Common myeloid progenitor, CD34-positive (primary cell): Measurements from ENCODE around the gene NEIL1.

Experiments
- CTCF ChIA-PET: fragments of 350-600 bp; sonication (Branson Sonifier 250); formaldehyde crosslinking; loops from one replicate; lab custom pipeline; 2021; ENCODE audit warnings: antibody characterized with exemption; lab: Charles Lee
- POLR2A ChIA-PET: fragments of 350-600 bp; sonication (Branson Sonifier 250); formaldehyde crosslinking; loops from one replicate; lab custom pipeline; 2021; ENCODE audit warnings: antibody characterized with exemption; lab: Charles Lee
- DNase-seq, 3 donors: peaks; one replicate each; pipeline versions ENCODE4 v3.0.0 to v3.0.0-alpha.2; 2013
- H3K27ac ChIP-seq, 2 experiments: 1 replicate in 1 of 2; 2 replicates in 1 of 2; pipeline ENCODE4 v1.7.0; 2013; ENCODE audit warnings: inconsistent platforms in 2 of 2, low read length in 2 of 2, mild to moderate bottlenecking in 2 of 2, low read depth in 1 of 2, moderate library complexity in 1 of 2; ENCODE audit not compliant: severe bottlenecking in 2 of 2, insufficient read depth in 1 of 2, poor library complexity in 1 of 2
- H3K27me3 ChIP-seq, 5 experiments: replicated peaks in 2 of 5; 1 replicate in 3 of 5; 2 replicates in 2 of 5; pipeline versions ENCODE4 v1.6.1 to v1.7.0; 2013; ENCODE audit warnings: low read length in 4 of 5, mild to moderate bottlenecking in 2 of 5, moderate library complexity in 2 of 5, inconsistent platforms in 1 of 5; ENCODE audit not compliant: insufficient read depth in 5 of 5, control insufficient read depth in 4 of 5
- H3K36me3 ChIP-seq, 4 experiments: 1 replicate in 2 of 4; 2 replicates in 2 of 4; pipeline versions ENCODE4 v1.6.1 to v1.7.0; 2013; ENCODE audit warnings: low read length in 3 of 4, control low read depth in 1 of 4, mild to moderate bottlenecking in 1 of 4; ENCODE audit not compliant: control insufficient read depth in 4 of 4, insufficient read depth in 4 of 4
- H3K4me1 ChIP-seq, 4 experiments: 1 replicate in 3 of 4; 2 replicates in 1 of 4; pipeline versions ENCODE4 v1.6.1 to v1.7.1; 2013; ENCODE audit warnings: low read length in 3 of 4, mild to moderate bottlenecking in 3 of 4, control low read depth in 1 of 4, inconsistent platforms in 1 of 4, moderate library complexity in 1 of 4; ENCODE audit not compliant: control insufficient read depth in 4 of 4, insufficient read depth in 4 of 4; ENCODE audit errors: control extremely low read depth in 1 of 4
- H3K4me3 ChIP-seq, 7 experiments: 1 replicate in 4 of 7; 2 replicates in 3 of 7; pipeline versions ENCODE4 v1.5.1 to v1.7.0; 2013; ENCODE audit warnings: mild to moderate bottlenecking in 7 of 7, low read length in 6 of 7, moderate library complexity in 6 of 7, inconsistent platforms in 2 of 7, low read depth in 2 of 7, control low read depth in 1 of 7; ENCODE audit not compliant: insufficient read depth in 4 of 7, control insufficient read depth in 1 of 7; ENCODE audit errors: extremely low read depth in 1 of 7
- H3K9me3 ChIP-seq, 5 experiments: 1 replicate in 4 of 5; 2 replicates in 1 of 5; pipeline versions ENCODE4 v1.6.1 to v1.7.1; 2013; ENCODE audit warnings: low read length in 4 of 5, mild to moderate bottlenecking in 2 of 5, inconsistent platforms in 1 of 5, low read depth in 1 of 5, moderate library complexity in 1 of 5; ENCODE audit not compliant: control insufficient read depth in 4 of 5, insufficient read depth in 2 of 5; ENCODE audit errors: control extremely low read depth in 1 of 5
- WGBS: methylation state at CpG from one replicate; pipeline ENCODE4 v1.1.5; 2013; ENCODE audit not compliant: insufficient coverage; 5-methylcytosine and 5-hydroxymethylcytosine counted together

The NEIL1 gene

DNA sequence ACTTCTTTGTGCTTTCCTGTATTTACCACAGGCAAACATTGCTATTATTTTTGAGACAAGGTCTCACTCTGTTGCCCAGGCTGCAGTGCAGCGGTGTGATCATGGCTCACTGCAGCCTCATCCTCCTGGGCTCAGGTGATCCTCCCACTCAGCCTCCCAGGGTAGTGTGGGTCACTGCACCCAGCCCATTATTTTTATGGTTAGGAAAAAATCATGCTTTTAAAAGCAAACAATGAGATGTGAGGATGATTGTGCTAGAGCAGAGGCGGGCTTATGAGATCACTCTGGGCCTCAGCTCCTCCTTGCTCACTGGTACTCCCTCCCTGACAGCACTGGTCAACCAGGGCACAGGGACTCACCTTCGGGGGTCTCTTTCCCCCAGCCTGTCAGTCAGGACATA, 19.3 kb downstream of the NEIL1 start:
- H3K36me3 ChIP-seq: peaks cover 2 to 63% (median 44%) of the 10 kb centered on the region in 4 experiments
- H3K27me3 ChIP-seq: no peaks in the 10 kb centered on the region
- ChIA-PET POLR2A (no interaction called here), CTCF (interaction anchor here (1.1 to 1.6 kb wide), 2 partner anchors 12 to 319 kb away, joined by 3 read pairs; no protein-coding TSS in a partner anchor)
- H3K4me3 ChIP-seq: no peak overlapping the region
- WGBS: 100% methylated on average over 1 of the region's 3 CpGs
- DNase-seq: no peak
- no peaks in the 10 kb centered on the region for H3K9me3 ChIP-seq
- peak overlapping the region in 1 of 2 experiments; percentile 3 for H3K27ac ChIP-seq
- H3K4me1 ChIP-seq: peaks cover 5 to 23% (median 15%) of the 10 kb centered on the region in 4 experiments

DNA sequence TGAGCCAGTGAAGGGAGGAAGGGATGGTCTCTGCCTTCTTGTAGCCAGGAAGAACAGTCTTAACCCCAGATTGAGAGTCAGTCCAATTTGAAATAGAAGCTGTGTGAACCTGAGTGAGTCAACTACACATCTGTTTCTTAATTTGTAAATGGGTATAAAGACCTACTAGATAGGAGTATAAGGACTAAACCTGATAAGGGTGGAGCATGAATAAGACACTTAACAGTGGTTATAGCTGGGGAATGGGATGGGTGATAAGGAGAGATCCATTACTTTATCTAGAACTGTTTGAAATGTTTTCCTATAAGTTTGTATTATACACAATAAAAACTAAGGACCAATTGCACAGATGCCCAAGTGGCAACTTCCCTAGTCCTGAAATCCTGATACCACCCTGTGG, 20.2 kb downstream of the NEIL1 start:
- H3K4me1 ChIP-seq: peaks cover 5 to 23% (median 15%) of the 10 kb centered on the region in 4 experiments
- no peak for DNase-seq
- POLR2A ChIA-PET: interaction anchor here (1.9 to 2.6 kb wide), 2 partner anchors 85 to 259 kb away, joined by 4 to 13 read pairs; partner anchors contain the start of genes SIN3A and SNUPN
- no peaks in the 10 kb centered on the region for H3K9me3 ChIP-seq
- CTCF ChIA-PET: interaction anchor here (0.9 to 2.9 kb wide), 12 partner anchors 10 to 318 kb away, joined by 3 to 25 read pairs (median 6); partner anchors contain the start of genes COMMD4 and NEIL1
- H3K27ac ChIP-seq: no peak overlapping the region
- no peaks in the 10 kb centered on the region for H3K27me3 ChIP-seq
- peak overlapping the region in 1 of 7 experiments; percentile 84 for H3K4me3 ChIP-seq
- H3K36me3 ChIP-seq: peaks cover 8 to 63% (median 46%) of the 10 kb centered on the region in 4 experiments

DNA sequence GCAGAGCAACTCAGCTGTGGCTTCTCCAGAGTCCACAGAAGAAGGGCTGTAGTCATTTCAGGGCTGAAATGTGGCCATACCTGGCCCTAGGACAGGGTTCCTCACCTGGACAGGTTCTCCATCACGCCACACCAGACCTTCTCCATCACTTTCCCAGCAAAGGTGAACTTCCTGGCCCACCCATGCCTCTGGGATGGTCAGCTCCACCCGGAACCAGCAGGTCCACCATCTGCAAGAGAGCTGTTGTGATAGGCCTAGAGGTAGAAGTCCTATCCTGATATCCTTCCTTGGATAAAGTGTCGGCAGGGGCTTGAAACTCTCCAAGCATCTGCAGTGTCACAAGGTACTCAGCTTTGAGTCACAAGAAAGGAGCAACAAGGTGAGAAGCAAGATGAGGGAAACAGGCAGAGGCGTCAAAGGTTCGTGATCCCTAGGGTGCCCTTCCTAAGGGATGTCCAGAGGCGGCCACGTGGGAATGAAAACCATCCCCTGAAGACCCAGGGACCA, 20.6 kb downstream of the NEIL1 start:
- Histone ChIP-seq H3K9me3 (no peaks in the 10 kb centered on the region), H3K27me3 (no peaks in the 10 kb centered on the region), H3K4me3 (peak overlapping the region in 6 of 7 experiments; percentile 76 to 91 (median 90)), H3K36me3 (peaks cover 8 to 63% (median 48%) of the 10 kb centered on the region in 4 experiments), H3K27ac (peak overlapping the region in 1 of 2 experiments; percentile 88), H3K4me1 (peaks cover 5 to 23% (median 15%) of the 10 kb centered on the region in 4 experiments)
- no peak for DNase-seq
- CTCF ChIA-PET: interaction anchor here (0.7 to 3.0 kb wide), 21 partner anchors 11 to 448 kb away, joined by 3 to 25 read pairs (median 4); partner anchors contain the start of genes COMMD4, IMP3 and NEIL1
- POLR2A ChIA-PET: interaction anchor here (0.6 to 2.6 kb wide), 5 partner anchors 15 to 258 kb away, joined by 3 to 13 read pairs (median 4); partner anchors contain the start of genes COMMD4, NEIL1, SIN3A and SNUPN
- 54% methylated on average over 6 of the region's 7 CpGs for WGBS

DNA sequence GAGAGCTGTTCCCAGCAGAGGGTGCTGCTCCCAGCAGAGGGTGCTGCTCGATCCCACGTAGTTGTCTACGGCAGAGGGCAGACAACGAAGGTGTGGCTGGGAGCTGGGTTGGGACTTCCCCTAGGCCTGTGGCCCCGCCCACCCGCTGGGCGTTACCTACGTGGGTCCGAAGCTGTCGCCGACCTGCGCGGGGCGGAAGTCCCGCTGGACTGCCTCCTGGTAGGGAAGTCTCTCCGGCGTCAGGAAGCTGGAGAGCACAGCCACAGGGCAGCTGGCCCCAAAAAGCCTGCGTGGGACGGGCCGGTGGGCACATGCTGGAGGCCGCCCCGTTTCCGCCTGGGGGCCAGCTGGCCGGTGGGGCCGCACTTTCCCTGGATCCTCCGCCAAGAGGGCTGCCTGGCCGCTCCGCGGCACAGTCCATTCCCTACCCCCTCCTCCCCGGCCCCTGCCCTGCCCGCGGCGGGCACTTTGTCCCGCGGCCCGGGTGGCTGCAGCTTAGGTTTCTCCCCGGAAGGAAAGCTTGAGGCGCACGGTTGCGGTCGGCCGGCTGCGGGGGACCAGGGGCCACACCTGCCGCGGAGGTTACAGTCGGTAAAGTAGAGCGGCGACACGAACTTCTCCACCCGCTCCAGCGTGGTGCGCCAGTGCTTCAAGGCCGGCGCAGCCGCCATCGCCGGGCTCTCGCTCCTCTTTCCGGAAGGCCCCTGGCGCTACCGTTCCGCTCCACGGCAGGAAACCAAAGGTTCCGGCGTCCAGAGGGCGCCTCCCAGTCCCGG, 21.3 kb downstream of the NEIL1 start, which contains the start of gene MAN2C1:
TSS of gene MAN2C1 (minus strand) at position 695 of the 776 bp plus-strand sequence. CDS start at position 671, 24 bp downstream.
- Histone ChIP-seq H3K4me1 (peaks cover 5 to 23% (median 15%) of the 10 kb centered on the region in 4 experiments), H3K27ac (peak within 1 kb of the TSS; percentile 77 to 88), H3K27me3 (no peaks in the 10 kb centered on the region), H3K4me3 (peak within 1 kb of the TSS; percentile 76 to 91 (median 89)), H3K36me3 (peaks cover 9 to 62% (median 46%) of the 10 kb centered on the region in 4 experiments), H3K9me3 (no peaks in the 10 kb centered on the region)
- DNase-seq: peak; percentile 88 to 92 (median 88)
- 0% methylated on average over 63 of the region's 67 CpGs for WGBS
- ChIA-PET CTCF (interaction anchor here (0.7 to 3.0 kb wide), 24 partner anchors 11 to 447 kb away, joined by 3 to 25 read pairs (median 4); partner anchors contain the start of genes COMMD4, IMP3 and NEIL1), POLR2A (interaction anchor here (0.5 to 2.6 kb wide), 6 partner anchors 16 to 258 kb away, joined by 3 to 13 read pairs (median 4); partner anchors contain the start of genes COMMD4, NEIL1, SIN3A and SNUPN)

DNA sequence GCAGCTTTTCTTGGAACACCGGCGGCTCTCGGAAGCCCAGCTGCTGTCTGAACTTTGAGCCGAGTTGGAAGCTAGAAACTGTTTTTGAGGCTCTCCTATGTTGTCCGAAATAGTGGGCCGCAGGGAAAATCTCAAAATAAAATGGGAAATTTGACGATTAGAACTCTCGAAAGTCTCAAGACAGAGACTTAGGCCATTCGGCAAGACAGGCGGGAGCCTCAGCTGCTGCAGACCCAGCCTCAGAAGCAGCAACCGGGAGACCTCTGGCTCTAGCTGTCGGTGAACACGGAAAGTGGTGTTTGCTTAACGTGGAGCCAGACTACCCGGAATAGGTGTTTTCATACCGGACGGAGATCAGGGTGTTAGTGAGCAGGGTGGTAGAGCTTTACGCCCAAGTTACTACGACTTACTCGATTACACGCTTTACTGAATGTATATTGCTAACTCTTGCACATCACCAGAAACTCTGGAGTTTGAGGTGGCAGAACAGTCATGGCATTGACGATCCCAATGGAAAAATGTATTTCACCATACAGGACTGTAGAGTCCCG, 21.9 kb downstream of the NEIL1 start:
- H3K9me3 ChIP-seq: no peaks in the 10 kb centered on the region
- ChIA-PET POLR2A (interaction anchor here (0.5 to 2.6 kb wide), 3 partner anchors 83 to 257 kb away, joined by 3 to 13 read pairs (median 4); partner anchors contain the start of genes SIN3A and SNUPN), CTCF (interaction anchor here (0.7 to 3.0 kb wide), 18 partner anchors 10 to 447 kb away, joined by 3 to 25 read pairs (median 5); partner anchors contain the start of genes IMP3 and NEIL1)
- peaks cover 5 to 23% (median 15%) of the 10 kb centered on the region in 4 experiments for H3K4me1 ChIP-seq
- peak in 2 of 3 donors; percentile 33 to 48 for DNase-seq
- peak overlapping the region; percentile 77 to 88 for H3K27ac ChIP-seq
- peak overlapping the region; percentile 76 to 91 (median 89) for H3K4me3 ChIP-seq
- H3K27me3 ChIP-seq: no peaks in the 10 kb centered on the region
- H3K36me3 ChIP-seq: peaks cover 11 to 62% (median 45%) of the 10 kb centered on the region in 4 experiments
- WGBS: 3% methylated on average over 19 of the region's 23 CpGs

DNA sequence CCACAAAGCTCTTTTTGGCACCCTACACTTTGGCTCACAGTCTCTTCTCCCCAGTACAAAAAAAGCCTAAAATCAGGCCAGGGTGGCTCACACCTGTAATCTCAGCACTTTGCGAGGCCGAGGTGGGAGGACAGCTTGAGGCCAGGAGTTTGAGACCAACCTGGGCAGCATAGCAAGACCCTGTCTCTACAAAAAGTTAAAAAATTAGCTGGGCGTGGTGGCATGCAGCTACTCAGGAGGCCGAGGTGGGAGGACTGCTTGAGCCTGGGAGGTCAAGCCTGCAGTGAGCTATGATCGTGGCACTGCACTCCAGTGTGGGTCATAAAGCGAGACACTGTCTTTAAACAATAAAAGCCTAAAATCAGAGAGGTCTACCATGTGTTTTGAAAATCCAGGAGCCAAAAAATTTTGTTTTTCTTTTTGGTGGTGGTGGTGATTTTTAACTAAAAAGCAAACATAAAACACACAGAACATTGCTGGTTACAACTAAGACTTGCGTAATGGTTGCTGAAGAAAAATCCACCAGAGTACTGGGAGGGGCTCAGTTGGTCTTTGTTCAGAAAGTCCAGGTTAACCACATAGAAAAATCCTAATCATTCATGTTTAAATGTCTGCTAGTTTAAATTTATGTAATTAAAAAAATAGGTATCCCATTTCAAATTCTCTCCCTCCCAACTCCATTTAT, 23.2 kb downstream of the NEIL1 start:
- POLR2A ChIA-PET: interaction anchor here (0.7 kb wide), 1 partner anchor 328 kb away, joined by 4 read pairs; no protein-coding TSS in a partner anchor
- Histone ChIP-seq H3K36me3 (peaks cover 22 to 61% (median 46%) of the 10 kb centered on the region in 4 experiments), H3K9me3 (no peaks in the 10 kb centered on the region)

More for the DNA sequence above, 23.2 kb downstream of the NEIL1 start:
- CTCF ChIA-PET: interaction anchor here (1.0 to 3.0 kb wide), 5 partner anchors 9 to 154 kb away, joined by 3 to 16 read pairs (median 3); no protein-coding TSS in a partner anchor
- Histone ChIP-seq H3K4me3 (peak overlapping the region in 1 of 7 experiments; percentile 84), H3K27me3 (no peaks in the 10 kb centered on the region), H3K4me1 (peaks cover 5 to 23% (median 15%) of the 10 kb centered on the region in 4 experiments), H3K27ac (no peak overlapping the region)
- DNase-seq: no peak
- WGBS: 98% methylated on average over 5 of the region's 7 CpGs
